IPS DF 4.7 (cell line): ENCODE results near the gene LDHAL6A.
A peak's percentile ranks its signal among the peaks of the same experiment; 100 is the strongest.

Experiments used
- DNase-seq: peaks from one replicate; pipeline ENCODE4 v3.0.0-alpha.2; 2013; ENCODE audit warnings: low spot score; ENCODE audit errors: extremely low read depth

Gene LDHAL6A

GRCh38 chr11:18490736-18491485 lies 35.3 kb downstream of the LDHAL6A start:
- no peak for DNase-seq

DNA sequence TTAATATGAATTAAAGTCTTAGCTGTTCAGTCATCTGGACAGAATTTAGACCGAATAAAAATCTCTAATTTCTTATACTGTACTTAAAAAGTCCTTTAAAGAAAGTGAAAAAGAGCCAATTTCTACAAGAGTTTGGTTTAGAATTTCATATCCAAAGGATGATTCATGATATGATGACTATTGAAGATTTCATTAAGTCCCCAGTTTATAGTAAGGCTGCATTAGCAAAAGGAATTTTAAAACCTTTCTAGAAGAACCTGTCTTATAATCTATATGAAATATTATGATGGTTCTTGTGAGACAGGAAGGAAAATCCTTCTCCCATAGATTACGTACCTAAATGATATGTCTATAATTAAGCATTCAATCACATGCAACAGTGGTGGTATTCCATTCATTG lies 36.3 kb downstream of the LDHAL6A start:
- no peak for DNase-seq

DNA sequence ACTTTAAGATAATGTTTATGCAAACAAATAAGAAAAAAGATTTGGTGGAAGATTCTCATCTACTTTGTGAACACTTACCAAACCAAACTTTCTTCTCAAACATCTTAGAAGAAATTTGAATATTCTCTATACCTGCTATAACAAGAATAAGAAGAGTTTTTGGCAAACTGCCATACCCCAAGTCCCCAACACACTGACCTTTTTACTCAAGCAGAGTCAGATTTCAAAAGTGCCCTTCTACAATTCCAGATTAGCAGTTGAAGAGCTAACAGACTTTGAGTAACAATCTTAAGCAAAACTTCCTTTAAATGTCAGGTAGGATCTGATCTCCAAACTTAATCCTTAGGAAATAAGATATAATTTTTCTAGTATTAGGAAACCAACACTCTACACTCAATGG lies 37.2 kb downstream of the LDHAL6A start:
- DNase-seq: no peak

DNA sequence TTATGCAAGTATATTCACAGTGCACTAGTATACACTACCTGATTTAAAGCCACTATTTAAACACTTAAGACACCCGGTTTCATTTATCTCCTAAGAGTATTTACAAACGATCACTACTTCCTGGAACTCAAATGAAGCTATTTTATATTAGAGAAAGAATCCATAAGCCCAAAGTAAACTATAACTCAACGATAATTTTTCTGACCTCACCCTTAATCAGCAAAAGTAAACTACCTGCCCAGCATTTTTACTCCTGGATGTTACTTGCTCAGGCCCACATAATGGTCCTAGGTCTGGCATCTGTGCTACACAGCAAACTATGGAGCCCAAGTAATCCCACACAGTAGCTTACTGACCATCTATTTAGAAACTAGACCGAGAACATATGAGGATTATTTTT lies 37.7 kb downstream of the LDHAL6A start:
- no peak for DNase-seq

- no peak for DNase-seq
Measured at GRCh38 chr11:18495271-18495670, 39.6 kb downstream of the LDHAL6A start.

- no peak for DNase-seq
Measured at GRCh38 chr11:18495703-18496102, 40.0 kb downstream of the LDHAL6A start.

DNA sequence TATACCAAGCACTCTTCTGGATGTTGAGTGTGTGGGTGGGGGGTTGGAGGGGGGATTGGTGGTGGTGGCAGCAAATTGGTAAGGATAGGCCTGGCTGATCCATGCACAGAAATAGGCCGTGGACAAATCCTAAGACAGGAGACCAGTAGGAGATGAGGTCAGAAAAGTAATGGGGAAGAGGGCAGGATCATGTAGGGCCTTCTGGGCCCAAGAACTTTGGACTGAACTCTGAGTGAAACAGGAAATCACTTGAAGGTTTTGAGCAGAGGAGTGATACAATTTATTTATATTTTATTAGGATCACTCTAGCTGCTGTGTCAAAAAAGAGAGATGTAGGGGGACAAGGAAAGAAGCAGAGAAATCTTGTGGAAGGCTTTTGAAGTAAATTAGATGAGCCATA lies 42.4 kb downstream of the LDHAL6A start:
- no peak for DNase-seq

- no peak for DNase-seq
Measured at GRCh38 chr11:18501629-18502028, 46.0 kb downstream of the LDHAL6A start.

- no peak for DNase-seq
Measured at GRCh38 chr11:18502352-18502751, 46.7 kb downstream of the LDHAL6A start.

- no peak for DNase-seq
Measured at GRCh38 chr11:18521122-18521521, 65.5 kb downstream of the LDHAL6A start.

GRCh38 chr11:18522388-18522787 lies 66.7 kb downstream of the LDHAL6A start:
- no peak for DNase-seq

- no peak for DNase-seq
Measured at GRCh38 chr11:18523084-18523483, 67.4 kb downstream of the LDHAL6A start.

- no peak for DNase-seq
Measured at GRCh38 chr11:18524248-18524647, 68.6 kb downstream of the LDHAL6A start.

GRCh38 chr11:18526130-18526520 lies 70.5 kb downstream of the LDHAL6A start:
- no peak for DNase-seq

DNA sequence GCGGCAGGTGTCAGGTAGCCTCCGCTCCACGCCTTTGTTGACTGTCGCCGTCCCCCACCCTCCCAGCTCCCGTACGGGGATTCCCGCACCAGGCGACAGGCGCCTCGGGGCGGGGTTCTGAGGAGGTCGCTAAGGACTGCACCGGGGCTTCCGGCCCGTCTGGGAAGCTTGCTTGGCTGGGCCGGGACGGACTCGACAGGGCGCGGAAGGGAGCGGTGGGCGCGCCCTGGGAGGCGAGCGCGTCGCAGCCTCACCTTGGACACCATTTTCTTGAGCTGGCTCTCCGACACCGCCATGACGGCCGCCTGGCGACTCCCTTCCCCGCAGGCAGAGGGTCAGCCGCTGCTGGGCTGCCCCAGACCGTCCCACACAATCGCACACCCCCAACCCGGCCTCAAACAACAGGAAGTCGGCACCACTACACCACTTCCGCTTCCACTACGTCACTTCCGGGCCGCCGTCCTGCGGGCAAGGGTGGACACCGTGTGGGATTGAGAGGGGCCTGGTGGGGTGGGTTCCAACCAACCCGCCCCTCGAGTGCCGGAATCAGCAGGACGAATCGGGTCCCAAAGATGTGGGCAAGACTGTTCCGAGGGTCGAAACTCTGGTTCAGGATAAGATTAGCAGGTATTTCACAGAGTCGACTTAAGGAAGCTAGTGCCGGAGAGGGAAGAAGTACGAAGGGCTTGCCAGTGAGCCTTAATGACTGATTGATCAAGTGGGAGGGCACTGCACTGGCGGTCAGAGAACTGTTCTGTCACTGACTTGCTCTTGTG lies 71.1 kb downstream of the LDHAL6A start, which contains the start of gene TSG101:
TSS of gene TSG101 (minus strand) at position 422 of the 776 bp plus-strand sequence. CDS start at position 296, 126 bp downstream.
- peak; percentile 72 for DNase-seq

- DNase-seq: no peak
Measured at GRCh38 chr11:18527512-18527911, 71.9 kb downstream of the LDHAL6A start.
